Activated T-cell treated with anti-CD3 and anti-CD28 coated beads for 1 hour (primary cell): Measurements from ENCODE around the gene ANKAR.
"Not testable (repeated sequence)": the region's sequence is repeated elsewhere in the genome, so short reads cannot be mapped to it uniquely, and the experiment has no call there.

Experiments
- DNase-seq: peaks from one replicate; pipeline ENCODE4 v3.0.0-alpha.2; 2020; ENCODE audit warnings: low read depth

The ANKAR gene, protein sequence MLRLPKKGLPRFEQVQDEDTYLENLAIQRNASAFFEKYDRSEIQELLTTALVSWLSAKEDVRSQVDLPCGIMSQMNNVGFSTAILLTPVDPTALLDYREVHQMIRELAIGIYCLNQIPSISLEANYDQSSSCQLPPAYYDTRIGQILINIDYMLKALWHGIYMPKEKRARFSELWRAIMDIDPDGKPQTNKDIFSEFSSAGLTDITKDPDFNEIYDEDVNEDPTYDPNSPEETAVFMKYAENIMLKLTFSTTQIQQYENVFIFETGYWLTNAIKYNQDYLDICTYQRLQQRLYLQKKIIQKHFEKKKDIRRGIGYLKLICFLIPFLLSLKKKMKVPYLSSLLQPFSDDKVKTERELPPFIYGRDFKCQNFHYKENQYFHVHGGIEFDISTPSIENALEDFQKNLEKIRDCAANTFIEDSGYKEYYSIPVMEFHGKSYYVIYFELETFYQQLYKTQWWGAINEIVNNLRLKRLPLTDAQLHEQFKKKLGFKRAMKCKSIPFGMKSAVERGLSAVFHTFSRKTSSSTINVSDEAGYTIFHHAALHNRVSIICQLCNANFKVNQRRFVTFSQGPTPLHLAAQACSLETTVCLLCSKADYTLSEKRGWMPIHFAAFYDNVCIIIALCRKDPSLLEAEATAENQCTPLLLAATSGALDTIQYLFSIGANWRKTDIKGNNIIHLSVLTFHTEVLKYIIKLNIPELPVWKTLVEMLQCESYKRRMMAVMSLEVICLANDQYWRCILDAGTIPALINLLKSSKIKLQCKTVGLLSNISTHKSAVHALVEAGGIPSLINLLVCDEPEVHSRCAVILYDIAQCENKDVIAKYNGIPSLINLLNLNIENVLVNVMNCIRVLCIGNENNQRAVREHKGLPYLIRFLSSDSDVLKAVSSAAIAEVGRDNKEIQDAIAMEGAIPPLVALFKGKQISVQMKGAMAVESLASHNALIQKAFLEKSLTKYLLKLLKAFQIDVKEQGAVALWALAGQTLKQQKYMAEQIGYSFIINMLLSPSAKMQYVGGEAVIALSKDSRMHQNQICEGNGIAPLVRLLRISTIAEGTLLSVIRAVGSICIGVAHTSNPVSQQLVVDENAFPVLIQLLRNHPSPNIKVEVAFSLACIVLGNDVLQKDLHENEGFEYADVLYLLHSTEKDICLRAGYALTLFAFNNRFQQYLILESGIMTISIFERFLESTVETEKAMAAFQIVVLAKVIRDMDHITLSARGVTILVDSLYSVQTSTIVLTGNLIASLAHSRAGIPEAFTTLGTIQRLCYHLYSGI (N-terminal part only)

GRCh38 chr2:189674374-189675112, at the start of gene ANKAR:
ANKAR (plus strand) TSS chr2:189674670; CDS start chr2:189676491, 1,821 bp downstream.
- peak; percentile 68 for DNase-seq

DNA sequence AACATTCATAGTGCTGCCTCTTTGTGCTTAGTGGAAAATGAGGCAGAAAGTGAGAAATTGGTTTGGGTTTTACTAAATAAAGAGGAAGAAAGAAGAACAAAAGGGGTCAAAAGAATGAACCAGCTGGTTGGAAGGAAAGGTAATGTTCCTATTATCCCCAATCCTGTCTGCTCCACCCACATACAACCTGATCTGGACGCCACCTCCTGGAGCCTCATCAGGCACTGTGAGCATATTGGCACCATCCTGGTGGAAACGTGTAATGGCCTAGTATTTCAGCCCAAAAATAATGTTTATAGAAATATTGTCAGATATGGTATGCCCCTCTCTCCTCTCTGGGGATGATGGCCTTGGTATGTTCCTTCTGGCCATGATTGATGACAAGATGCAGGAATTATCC, 48.8 kb upstream of the ANKAR start:
- no peak for DNase-seq

DNA sequence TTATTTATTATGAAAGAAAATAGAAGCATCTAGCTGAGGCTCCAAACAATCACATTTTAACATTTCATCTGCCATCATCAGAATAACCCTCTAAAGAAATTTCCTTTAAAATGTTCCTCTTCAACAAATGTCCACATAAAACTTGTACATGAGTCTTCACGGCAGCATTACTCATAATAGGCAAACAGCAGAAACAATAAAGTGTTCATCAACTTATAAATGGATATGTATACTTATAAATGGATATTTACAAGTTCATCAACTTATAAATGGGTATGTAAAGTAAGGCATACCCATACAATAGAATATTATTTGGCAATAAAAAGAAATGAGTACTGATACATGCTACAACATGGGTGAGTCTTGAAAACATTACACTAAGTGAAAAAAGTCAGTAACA, 46.7 kb upstream of the ANKAR start:
- no peak for DNase-seq

- no peak for DNase-seq
Measured at GRCh38 chr2:189628817-189629530, 45.5 kb upstream of the ANKAR start.

GRCh38 chr2:189629531-189630453, 44.7 kb upstream of the ANKAR start:
- no peak for DNase-seq

DNA sequence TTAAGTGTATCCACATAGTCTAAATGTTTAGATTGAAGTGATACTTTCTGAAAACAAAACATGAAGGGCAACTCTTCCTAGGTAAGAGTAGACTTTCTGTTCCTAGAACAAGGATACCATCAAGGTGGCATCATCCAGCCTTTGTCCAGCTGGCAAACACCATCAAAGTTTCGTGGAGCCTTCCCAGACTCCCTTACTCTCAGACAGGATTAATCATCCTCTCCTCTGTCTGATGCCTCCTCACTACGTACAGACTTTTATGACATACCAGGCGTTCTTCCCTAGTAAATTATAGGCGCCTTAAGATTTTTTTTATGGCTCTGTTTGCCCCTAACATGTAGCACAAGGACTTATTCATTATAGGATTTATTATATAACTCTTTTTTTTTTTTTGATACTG, 42.6 kb upstream of the ANKAR start:
- DNase-seq, result no peak

GRCh38 chr2:189633392-189633811, 41.1 kb upstream of the ANKAR start:
- no peak for DNase-seq

DNA sequence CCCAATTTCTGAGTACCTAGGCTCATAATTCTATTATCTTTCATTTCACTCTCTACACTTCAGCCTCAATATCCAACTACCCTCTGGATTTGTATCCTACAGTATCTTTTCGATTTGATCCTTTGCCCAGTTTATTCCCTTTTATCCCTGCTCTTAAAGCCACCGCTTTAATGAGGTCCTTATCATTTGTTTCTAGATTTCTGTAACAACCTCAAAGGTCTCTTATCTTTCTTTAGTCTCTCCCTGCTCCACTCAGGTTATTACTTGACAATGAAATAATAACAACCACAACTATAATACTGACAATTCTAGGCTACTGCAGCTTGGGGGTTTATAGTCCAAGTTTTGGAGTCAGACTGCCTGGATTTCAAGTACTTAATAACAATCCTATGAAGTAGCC, 39.1 kb upstream of the ANKAR start:
- DNase-seq, result no peak

DNA sequence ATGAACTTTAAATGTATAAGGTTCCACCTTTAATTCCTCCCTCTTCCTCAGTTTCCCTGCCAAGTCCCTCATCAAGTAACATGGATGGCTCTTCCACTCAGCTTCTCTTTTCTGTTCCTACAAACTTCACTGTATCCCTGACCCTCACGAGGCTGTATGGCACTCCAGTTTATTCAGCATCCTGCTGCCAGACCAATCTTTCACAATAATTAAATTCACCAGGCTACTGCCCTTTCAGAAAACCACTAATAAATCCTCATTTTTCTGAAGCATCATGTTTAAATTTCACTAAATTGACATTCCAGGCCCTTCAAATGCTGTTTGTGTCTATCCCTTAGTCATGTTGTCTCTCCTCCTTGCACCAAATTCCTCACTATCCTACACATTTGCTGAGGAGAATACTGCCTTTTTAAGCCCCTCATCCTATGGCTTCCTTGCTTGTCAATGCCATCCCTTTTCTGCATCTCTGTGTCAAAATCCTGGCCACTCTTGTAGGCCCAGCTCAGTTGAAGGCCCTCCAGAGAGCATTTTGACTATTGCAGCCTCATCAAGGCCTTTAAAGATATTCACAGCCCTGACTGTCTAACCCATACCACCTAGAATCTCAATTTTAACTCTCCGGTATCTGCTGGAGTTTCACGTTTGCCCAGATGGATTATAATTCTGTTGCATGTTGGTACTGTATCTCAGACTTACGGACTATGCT, 36.0 kb upstream of the ANKAR start:
- DNase-seq, result no peak

- no peak for DNase-seq
Measured at GRCh38 chr2:189639007-189639609, 35.4 kb upstream of the ANKAR start.

DNA sequence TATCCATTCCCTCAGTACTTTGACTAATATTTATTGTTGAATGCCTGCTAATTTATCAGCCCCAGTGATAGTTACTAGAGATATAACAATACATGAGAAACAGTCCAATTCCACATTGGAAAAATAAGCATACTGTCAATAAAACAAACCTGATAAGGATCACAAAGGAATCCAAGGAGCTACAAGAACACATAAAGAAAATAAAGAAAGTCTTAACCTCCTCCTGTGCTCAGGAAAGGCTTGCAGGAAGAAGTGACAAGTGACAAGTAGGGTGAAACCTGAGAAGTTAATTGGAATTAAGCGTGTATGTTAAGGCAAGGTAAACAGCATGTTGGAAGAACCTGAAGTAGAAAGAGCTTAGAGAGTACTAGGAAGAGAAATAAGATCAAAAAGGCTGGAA, 33.5 kb upstream of the ANKAR start:
- no peak for DNase-seq

- no peak for DNase-seq
Measured at GRCh38 chr2:189641590-189641989, 32.9 kb upstream of the ANKAR start.

GRCh38 chr2:189646521-189646920, 27.9 kb upstream of the ANKAR start:
- no peak for DNase-seq

GRCh38 chr2:189648846-189649509, 25.5 kb upstream of the ANKAR start:
- DNase-seq, result no peak

- DNase-seq, result no peak
Measured at GRCh38 chr2:189651284-189651683, 23.2 kb upstream of the ANKAR start.

DNA sequence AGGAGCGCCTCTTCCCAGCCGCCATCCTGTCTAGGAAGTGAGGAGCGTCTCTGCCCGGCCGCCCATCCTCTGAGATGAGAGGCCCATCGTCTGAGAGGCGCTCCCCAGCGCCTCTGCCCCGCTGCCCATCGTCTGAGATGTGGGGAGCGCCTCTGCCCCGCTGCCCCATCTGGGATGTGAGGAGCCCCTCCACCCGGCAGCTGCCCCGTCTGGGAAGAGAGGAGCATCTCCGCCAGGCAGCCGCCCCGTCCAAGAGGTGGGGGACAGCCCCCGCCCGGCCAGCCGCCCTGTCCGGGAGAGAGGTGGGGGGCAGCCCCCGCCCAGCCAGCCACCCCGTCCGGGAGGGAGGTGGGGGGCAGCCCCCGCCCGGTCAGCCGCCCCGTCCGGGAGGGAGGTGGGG, 21.0 kb upstream of the ANKAR start:
- not testable (repeated sequence) for DNase-seq

- no peak for DNase-seq
Measured at GRCh38 chr2:189654641-189655040, 19.8 kb upstream of the ANKAR start.

DNA sequence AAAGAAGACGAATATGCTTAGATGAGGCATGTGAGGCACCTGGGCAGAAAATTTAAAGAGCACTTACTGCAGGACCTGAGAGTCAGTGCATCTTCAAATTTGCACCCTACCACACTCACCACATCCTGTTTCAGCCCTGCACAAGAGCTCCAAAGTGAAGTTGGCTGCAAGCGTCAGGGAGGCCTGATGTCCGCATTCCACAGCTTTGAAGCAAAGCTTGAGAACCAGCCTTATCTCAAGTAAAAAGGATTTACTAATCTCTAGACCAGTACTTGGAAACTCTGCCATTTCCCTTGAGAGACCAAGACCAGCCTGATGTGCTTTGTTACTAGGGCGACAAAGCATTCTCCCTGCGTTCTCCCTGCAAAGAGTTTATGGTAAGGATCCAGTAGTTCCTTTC, 16.6 kb upstream of the ANKAR start:
- no peak for DNase-seq
